Measurements from ENCODE around the gene CHST3. TPM values are rescaled to one million over a fixed set of nuclear protein-coding genes. Genes with fewer than 3 reads are reported as not detected.

The CHST3 gene
- total RNA-seq, 1 experiment from 2014 or later: 44.6 TPM

- ChIA-PET CTCF (interaction anchor here (0.5 to 1.7 kb wide), 2 partner anchors 50 to 72 kb away, joined by 3 to 6 read pairs; no protein-coding TSS in a partner anchor), POLR2A (interaction anchor here (0.5 kb wide), 2 partner anchors 22 to 449 kb away, joined by 3 to 4 read pairs; no protein-coding TSS in a partner anchor)
- Histone ChIP-seq H3K9me3 (ENCODE audit: control insufficient read depth, insufficient read depth, low read depth, low read length) (no peaks in the 10 kb centered on the region), H3K27me3 (ENCODE audit: control insufficient read depth, insufficient read depth, low read length) (no peaks in the 10 kb centered on the region), H3K36me3 (ENCODE audit: control insufficient read depth, insufficient read depth, low read length) (no peaks in the 10 kb centered on the region), H3K4me3 (ENCODE audit: low read depth in 2 of 2, low read length in 2 of 2) (no peak overlapping the region), H3K27ac (ENCODE audit: low read length) (peak overlapping the region; percentile 54), H3K4me1 (ENCODE audit: control insufficient read depth, insufficient read depth, low read length) (peaks cover 60% of the 10 kb centered on the region)
- ATAC-seq: peak; percentile 73
- no peak for TF ChIP-seq CTCF (IDR thresholded peaks at IDR 0.05)
- TF ChIP-seq TCF7L2 (IDR thresholded peaks at IDR 0.05; ENCODE audit: low read depth, low read length): no peak
- no peak for TF ChIP-seq POLR2AphosphoS5 (IDR thresholded peaks at IDR 0.05; ENCODE audit: low read depth, low read length)
- TF ChIP-seq SIN3A (IDR thresholded peaks at IDR 0.05; ENCODE audit: borderline replicate concordance, insufficient read depth, low read depth, low read length): no peak
- TF ChIP-seq REST (IDR thresholded peaks at IDR 0.05; ENCODE audit: insufficient read depth in 1 of 2, low read depth in 2 of 2, low read length in 1 of 2): no peak
- in situ Hi-C loops (cut with HindIII; ENCODE audit: low pct_unique_long_range_greater_than_20kb, low sequenced_read_pairs): no loop called here
- DNase-seq (ENCODE audit: low read depth, low spot score): no peak
- intact Hi-C loops (cut with micrococcal nuclease; ENCODE audit: unreplicated experiment): no loop called here
- no TSS peak for BruUV-seq (replicated peaks)
Observed at GRCh38 chr10:71998840-71999194, 34.6 kb downstream of the CHST3 start.

GRCh38 chr10:71999360-72000072 is 35.3 kb downstream of the CHST3 start:
- ChIA-PET CTCF (interaction anchor here (1.7 kb wide), 1 partner anchor 49 kb away, joined by 6 read pairs; no protein-coding TSS in a partner anchor), POLR2A (interaction anchor here (0.5 kb wide), 1 partner anchor 449 kb away, joined by 4 read pairs; no protein-coding TSS in a partner anchor)
- Histone ChIP-seq H3K27me3 (ENCODE audit: control insufficient read depth, insufficient read depth, low read length) (no peaks in the 10 kb centered on the region), H3K9me3 (ENCODE audit: control insufficient read depth, insufficient read depth, low read depth, low read length) (no peaks in the 10 kb centered on the region), H3K4me1 (ENCODE audit: control insufficient read depth, insufficient read depth, low read length) (peaks cover 60% of the 10 kb centered on the region), H3K4me3 (ENCODE audit: low read depth in 2 of 2, low read length in 2 of 2) (no peak overlapping the region), H3K36me3 (ENCODE audit: control insufficient read depth, insufficient read depth, low read length) (no peaks in the 10 kb centered on the region), H3K27ac (ENCODE audit: low read length) (peak overlapping the region; percentile 54)
- ATAC-seq (peak; percentile 22), DNase-seq (ENCODE audit: low read depth, low spot score) (no peak)
- intact Hi-C loops (cut with micrococcal nuclease; ENCODE audit: unreplicated experiment): no loop called here
- TF ChIP-seq REST (IDR thresholded peaks at IDR 0.05; ENCODE audit: insufficient read depth in 1 of 2, low read depth in 2 of 2, low read length in 1 of 2): no peak
- TF ChIP-seq CTCF (IDR thresholded peaks at IDR 0.05): no peak
- TF ChIP-seq SIN3A (IDR thresholded peaks at IDR 0.05; ENCODE audit: borderline replicate concordance, insufficient read depth, low read depth, low read length): no peak
- TF ChIP-seq POLR2AphosphoS5 (IDR thresholded peaks at IDR 0.05; ENCODE audit: low read depth, low read length): no peak
- no peak for TF ChIP-seq TCF7L2 (IDR thresholded peaks at IDR 0.05; ENCODE audit: low read depth, low read length)
- no TSS peak for BruUV-seq (replicated peaks)
- in situ Hi-C loops (cut with HindIII; ENCODE audit: low pct_unique_long_range_greater_than_20kb, low sequenced_read_pairs): no loop called here

Data from Panc1 (cell line).